Hepatocyte (in vitro differentiated cells): ENCODE data around the gene IL1R1. TPM values are rescaled to one million over a fixed set of nuclear protein-coding genes. Genes with fewer than 3 reads are reported as not detected.
A peak's percentile ranks its signal among the peaks of the same experiment; 100 is the strongest.

Source experiments
- DNase-seq: peaks from one replicate; pipeline ENCODE4 v3.0.0-alpha.2; 2016; ENCODE audit warnings: low spot score
- H2AFZ ChIP-seq: fragments of 200-600 bp; sonication (generic); 2 replicates; pipeline ENCODE4 v1.6.0; 2016; ENCODE audit warnings: antibody characterized with exemption, mild to moderate bottlenecking
- H3K27ac ChIP-seq: fragments of 200-600 bp; sonication (generic); 2 replicates; pipeline ENCODE4 v1.5.1; 2016; ENCODE audit warnings: mild to moderate bottlenecking
- H3K27me3 ChIP-seq: fragments of 200-600 bp; sonication (generic); 2 replicates; pipeline ENCODE4 v1.6.1; 2016
- H3K36me3 ChIP-seq: fragments of 200-600 bp; sonication (generic); replicated peaks from 2 replicates; pipeline ENCODE4 v1.5.1; 2016; ENCODE audit warnings: low read depth; ENCODE audit not compliant: insufficient read depth
- H3K4me1 ChIP-seq: fragments of 200-600 bp; sonication (generic); 2 replicates; pipeline ENCODE4 v1.5.1; 2016; ENCODE audit warnings: mild to moderate bottlenecking, moderate library complexity; ENCODE audit not compliant: insufficient read depth
- H3K4me2 ChIP-seq: fragments of 200-600 bp; sonication (generic); 2 replicates; pipeline ENCODE4 v1.6.0; 2016
- H3K4me3 ChIP-seq: fragments of 200-600 bp; sonication (generic); 2 replicates; pipeline ENCODE4 v1.5.1; 2016; ENCODE audit warnings: mild to moderate bottlenecking
- H3K79me2 ChIP-seq: fragments of 200-600 bp; sonication (generic); 2 replicates; pipeline ENCODE4 v1.6.0; 2017; ENCODE audit warnings: mild to moderate bottlenecking
- H3K9me2 ChIP-seq: fragments of 200-600 bp; sonication (generic); replicated peaks from 2 replicates; pipeline ENCODE4 v1.6.0; 2017; ENCODE audit warnings: mild to moderate bottlenecking; ENCODE audit not compliant: insufficient read depth
- H3K9me3 ChIP-seq: fragments of 200-600 bp; sonication (generic); 2 replicates; pipeline ENCODE4 v1.5.1; 2016; ENCODE audit warnings: low read depth, mild to moderate bottlenecking
- H4K20me1 ChIP-seq: fragments of 200-600 bp; sonication (generic); 2 replicates; pipeline ENCODE4 v1.6.0; 2016; ENCODE audit warnings: mild to moderate bottlenecking; ENCODE audit not compliant: insufficient read depth, poor library complexity, severe bottlenecking
- CTCF ChIP-seq: fragments of 200-600 bp; sonication (generic); IDR thresholded peaks from 2 replicates; pipeline ENCODE4 v1.5.1; 2016; ENCODE audit warnings: antibody characterized with exemption, mild to moderate bottlenecking; ENCODE audit not compliant: poor library complexity
- EZH2 ChIP-seq: fragments of 200-600 bp; sonication (generic); IDR thresholded peaks from 2 replicates; pipeline ENCODE4 v1.6.1; 2016; ENCODE audit warnings: antibody characterized with exemption, mild to moderate bottlenecking, borderline replicate concordance
- EZH2phosphoT487 ChIP-seq: fragments of 200-600 bp; sonication (generic); IDR thresholded peaks from one replicate; pipeline ENCODE4 v1.6.1; 2018; ENCODE audit warnings: antibody characterized with exemption, mild to moderate bottlenecking, low read depth, moderate library complexity; ENCODE audit not compliant: unreplicated experiment, severe bottlenecking
- WGBS: methylation state at CpG from one replicate; pipeline ENCODE4 v1.1.6; 2016; ENCODE audit warnings: low lambda C conversion rate; ENCODE audit errors: missing lambda C conversion rate; 5-methylcytosine and 5-hydroxymethylcytosine counted together
- polyA plus RNA-seq: library from polyadenylated mRNA; unstranded; fragments of >200 nt; fragmentation: Nextera tagmentation; extraction: Ambion mirVana; gene quantifications from 2 replicates; pipeline ENCODE4 v1.2.1, GENCODE V29; 2016
- total RNA-seq: library from RNA; depleted of rRNA; stranded (reverse); fragments of >200 nt; gene quantifications from 2 replicates; pipeline ENCODE4 v1.2.3, GENCODE V29; 2014

Gene IL1R1
- total and polyA plus RNA-seq, 2 experiments from 2014 or later, result 49.6 to 72.8 TPM

GRCh38 chr2:102180687-102180999 is 38.1 kb downstream of the IL1R1 start:
- Histone ChIP-seq H3K4me2 (no peak overlapping the region), H4K20me1 (no peaks in the 10 kb centered on the region), H2AFZ (no peak overlapping the region), H3K9me3 (no peaks in the 10 kb centered on the region), H3K27ac (no peak overlapping the region), H3K79me2 (no peaks in the 10 kb centered on the region), H3K4me1 (peaks cover 8% of the 10 kb centered on the region), H3K36me3 (no peaks in the 10 kb centered on the region), H3K9me2 (no peaks in the 10 kb centered on the region), H3K27me3 (no peaks in the 10 kb centered on the region), H3K4me3 (no peak overlapping the region)
- 44% methylated on average over 1 of the region's 1 CpG for WGBS
- no peak for DNase-seq
- TF ChIP-seq EZH2phosphoT487 (no peak), CTCF (no peak), EZH2 (no peak)

- Histone ChIP-seq H3K79me2 (no peaks in the 10 kb centered on the region), H3K27me3 (no peaks in the 10 kb centered on the region), H3K36me3 (no peaks in the 10 kb centered on the region), H2AFZ (no peak overlapping the region), H3K4me2 (no peak overlapping the region), H3K9me2 (no peaks in the 10 kb centered on the region), H3K4me3 (no peak overlapping the region), H3K27ac (no peak overlapping the region), H3K4me1 (peaks cover 8% of the 10 kb centered on the region), H3K9me3 (no peaks in the 10 kb centered on the region), H4K20me1 (no peaks in the 10 kb centered on the region)
- TF ChIP-seq EZH2 (no peak), EZH2phosphoT487 (no peak), CTCF (no peak)
- DNase-seq, result no peak
- WGBS, result 95% methylated on average over 5 of the region's 5 CpGs
These were observed 38.8 kb downstream of the IL1R1 start for GRCh38 chr2:102181376-102181775.

GRCh38 chr2:102181919-102182635 is 39.5 kb downstream of the IL1R1 start:
- Histone ChIP-seq H3K27me3 (no peaks in the 10 kb centered on the region), H3K27ac (peak overlapping the region; percentile 64), H3K9me2 (no peaks in the 10 kb centered on the region), H4K20me1 (no peaks in the 10 kb centered on the region), H3K9me3 (no peaks in the 10 kb centered on the region), H3K4me2 (no peak overlapping the region), H3K4me1 (peaks cover 8% of the 10 kb centered on the region), H3K36me3 (no peaks in the 10 kb centered on the region), H3K79me2 (no peaks in the 10 kb centered on the region), H2AFZ (no peak overlapping the region), H3K4me3 (no peak overlapping the region)
- DNase-seq, result peak; percentile 23
- TF ChIP-seq EZH2 (no peak), EZH2phosphoT487 (no peak), CTCF (no peak)
- 80% methylated on average over 7 of the region's 7 CpGs for WGBS
